OCI-LY3 (cell line): ENCODE data around the gene TEAD1.

Source experiments
- H2AFZ ChIP-seq: fragments of 200-600, 300-600 bp; shearing (Covaris generic); 2 replicates; pipeline ENCODE4 v1.6.0; 2014; ENCODE audit warnings: antibody characterized with exemption, low read depth, low read length
- H3K27ac ChIP-seq: fragments of 200-600, 300-600 bp; sonication (generic); 2 replicates; pipeline ENCODE4 v1.5.1; 2014; ENCODE audit warnings: mild to moderate bottlenecking, low read length, moderate library complexity, mixed read lengths
- H3K27me3 ChIP-seq: fragments of 200-600, 300-600 bp; sonication (generic); 2 replicates; pipeline ENCODE4 v1.6.1; 2014; ENCODE audit warnings: low read depth, low read length, mixed read lengths
- H3K36me3 ChIP-seq: fragments of 200-600, 300-600 bp; sonication (generic); replicated peaks from 2 replicates; pipeline ENCODE3; 2014; ENCODE audit warnings: low read depth, low read length, mixed read lengths
- H3K4me1 ChIP-seq: fragments of 300-600, 200-600 bp; sonication (generic); 2 replicates; pipeline ENCODE4 v1.6.1; 2014; ENCODE audit warnings: low read length, mixed read lengths
- H3K4me2 ChIP-seq: fragments of 200-600, 300-600 bp; sonication (generic); 2 replicates; pipeline ENCODE4 v1.6.1; 2014; ENCODE audit warnings: low read length, mixed read lengths
- H3K4me3 ChIP-seq: fragments of 300-600, 200-600 bp; sonication (generic); 2 replicates; pipeline ENCODE4 v1.5.1; 2014; ENCODE audit warnings: antibody characterized with exemption, mild to moderate bottlenecking, low read length, moderate library complexity
- H3K79me2 ChIP-seq: fragments of 300-600, 200-600 bp; shearing (Covaris generic); 2 replicates; pipeline ENCODE4 v1.6.1; 2014; ENCODE audit warnings: mild to moderate bottlenecking, low read length, mixed read lengths
- H3K9ac ChIP-seq: fragments of 300-600, 200-600 bp; shearing (Covaris generic); 2 replicates; pipeline ENCODE4 v1.6.0; 2014; ENCODE audit warnings: mild to moderate bottlenecking, low read length, moderate library complexity
- H3K9me3 ChIP-seq: fragments of 200-600, 300-600 bp; shearing (Covaris generic); 2 replicates; pipeline ENCODE4 v1.6.1; 2014; ENCODE audit warnings: low read length, mixed read lengths; ENCODE audit not compliant: insufficient read depth
- H4K20me1 ChIP-seq: fragments of 200-600, 300-600 bp; sonication (generic); 2 replicates; pipeline ENCODE4 v1.6.1; 2016; ENCODE audit warnings: low read length, mixed read lengths; ENCODE audit not compliant: insufficient read depth
- CTCF ChIP-seq: fragments of 200-600, 300-600 bp; sonication (generic); IDR thresholded peaks from 2 replicates; pipeline ENCODE4 v1.5.1; 2014; ENCODE audit warnings: antibody characterized with exemption, low read length, low read depth
- EZH2phosphoT487 ChIP-seq: fragments of 200-600 bp; shearing (Covaris generic); IDR thresholded peaks from 2 replicates; pipeline ENCODE4 v1.6.1; 2018; ENCODE audit warnings: antibody characterized with exemption, mixed run types, low read depth

Gene TEAD1

GRCh38 chr11:12811861-12812260 is 137.6 kb downstream of the TEAD1 start:
- no peaks in the 10 kb centered on the region for H4K20me1 ChIP-seq
- H3K9ac ChIP-seq, result no peak overlapping the region
- H3K9me3 ChIP-seq, result no peaks in the 10 kb centered on the region
- TF ChIP-seq EZH2phosphoT487, result no peak
- TF ChIP-seq CTCF, result no peak
- H3K27me3 ChIP-seq, result peaks cover 15% of the 10 kb centered on the region; the same call in 1 of the 2 replicates
- H3K36me3 ChIP-seq, result no peaks in the 10 kb centered on the region
- H3K27ac ChIP-seq, result no peak overlapping the region
- H3K79me2 ChIP-seq, result no peaks in the 10 kb centered on the region
- no peak overlapping the region for H3K4me2 ChIP-seq
- H2AFZ ChIP-seq, result no peak overlapping the region
- H3K4me3 ChIP-seq, result no peak overlapping the region
- H3K4me1 ChIP-seq, result no peaks in the 10 kb centered on the region

DNA sequence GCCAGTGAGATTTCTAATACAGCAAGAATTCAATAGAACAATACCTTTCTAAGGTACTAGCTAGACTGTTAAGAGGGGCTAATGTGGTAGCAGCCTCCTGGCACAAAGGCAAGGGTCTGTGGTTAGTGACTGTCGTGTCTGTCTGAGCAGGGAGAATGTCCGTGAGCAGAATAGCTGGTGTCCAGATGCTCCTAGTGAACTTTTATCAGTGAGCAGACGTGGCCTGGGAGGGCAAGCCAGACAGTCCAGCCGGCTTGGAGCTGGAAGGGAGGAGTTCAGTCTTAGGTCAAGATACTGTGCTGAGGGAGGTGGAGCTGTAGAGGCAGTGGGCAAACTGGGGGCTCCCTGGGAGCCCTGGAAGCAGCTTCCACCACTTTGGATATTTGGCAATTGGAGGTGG is 138.6 kb downstream of the TEAD1 start:
- no peaks in the 10 kb centered on the region for H3K36me3 ChIP-seq

DNA sequence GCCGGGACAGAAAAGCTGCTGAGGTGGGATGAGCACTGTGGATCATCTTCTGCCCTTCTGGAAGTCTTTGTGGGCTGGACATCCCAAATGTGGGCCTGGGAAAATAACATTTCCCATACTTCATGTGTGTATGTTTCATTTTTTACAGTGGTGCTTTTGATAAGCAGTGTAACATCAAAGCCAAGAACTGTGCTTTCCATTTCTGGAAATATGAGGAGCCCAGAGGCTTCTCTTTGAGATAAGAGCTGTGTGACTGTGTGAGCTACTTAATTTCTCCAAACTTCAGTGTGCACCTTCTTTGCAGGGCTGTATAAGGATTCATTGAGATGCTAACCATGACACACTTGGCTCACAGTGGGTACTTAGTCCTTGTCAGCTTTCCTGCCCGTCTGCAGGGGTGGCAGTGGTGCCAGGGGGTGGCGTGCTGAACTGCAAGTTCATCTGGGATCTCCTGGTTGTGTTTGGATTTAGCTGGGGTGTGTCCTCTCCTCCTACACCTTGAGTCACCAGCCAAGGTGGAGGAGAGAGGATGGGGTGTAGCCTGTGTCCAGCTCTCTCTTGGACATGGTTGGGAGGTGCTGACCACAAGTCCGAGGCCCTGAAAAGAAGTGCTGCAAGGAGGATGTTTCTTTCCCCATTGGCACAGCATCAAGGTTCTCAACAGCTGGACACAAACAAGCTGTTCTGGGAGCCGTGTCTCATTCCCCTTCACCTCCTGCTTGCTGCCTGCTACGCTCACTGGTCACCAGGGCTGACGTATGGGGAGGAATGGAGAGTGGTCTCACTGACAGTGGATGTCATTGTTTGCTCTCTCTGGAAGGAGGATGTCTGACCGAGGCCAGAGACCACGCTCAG is 139.4 kb downstream of the TEAD1 start:
- Histone ChIP-seq H3K4me1 (no peaks in the 10 kb centered on the region), H3K27ac (no peak overlapping the region), H3K9ac (no peak overlapping the region)

More for the DNA sequence above, 138.6 kb downstream of the TEAD1 start:
- no peak overlapping the region for H3K4me2 ChIP-seq
- no peak overlapping the region for H3K4me3 ChIP-seq
- H3K9ac ChIP-seq, result no peak overlapping the region
- peaks cover 15% of the 10 kb centered on the region; the same call in 1 of the 2 replicates for H3K27me3 ChIP-seq
- H3K27ac ChIP-seq, result no peak overlapping the region
- TF ChIP-seq EZH2phosphoT487 (no peak), CTCF (no peak)
- no peaks in the 10 kb centered on the region for H3K79me2 ChIP-seq
- no peaks in the 10 kb centered on the region for H3K4me1 ChIP-seq
- H2AFZ ChIP-seq, result no peak overlapping the region
- H3K9me3 ChIP-seq, result no peaks in the 10 kb centered on the region
- H4K20me1 ChIP-seq, result no peaks in the 10 kb centered on the region

GRCh38 chr11:12815129-12815480 is 140.9 kb downstream of the TEAD1 start:
- Histone ChIP-seq H3K27ac (no peak overlapping the region), H3K9ac (no peak overlapping the region), H4K20me1 (no peaks in the 10 kb centered on the region), H3K4me3 (no peak overlapping the region), H3K79me2 (no peaks in the 10 kb centered on the region), H3K4me1 (no peaks in the 10 kb centered on the region), H3K27me3 (peaks cover 15% of the 10 kb centered on the region; the same call in 1 of the 2 replicates), H3K9me3 (no peaks in the 10 kb centered on the region), H2AFZ (no peak overlapping the region), H3K36me3 (no peaks in the 10 kb centered on the region), H3K4me2 (no peak overlapping the region)
- no peak for TF ChIP-seq CTCF
- TF ChIP-seq EZH2phosphoT487, result no peak

More for the DNA sequence above, 139.4 kb downstream of the TEAD1 start:
- H3K9me3 ChIP-seq, result no peaks in the 10 kb centered on the region
- peaks cover 15% of the 10 kb centered on the region; the same call in 1 of the 2 replicates for H3K27me3 ChIP-seq
- H4K20me1 ChIP-seq, result no peaks in the 10 kb centered on the region
- no peak for TF ChIP-seq CTCF
- no peak for TF ChIP-seq EZH2phosphoT487
- H2AFZ ChIP-seq, result no peak overlapping the region
- no peaks in the 10 kb centered on the region for H3K36me3 ChIP-seq
- H3K4me3 ChIP-seq, result no peak overlapping the region
- no peak overlapping the region for H3K4me2 ChIP-seq
- H3K79me2 ChIP-seq, result no peaks in the 10 kb centered on the region
